HG02610 (cell line): ENCODE results near the gene CDC42BPB.
A peak's percentile ranks its signal among the peaks of the same experiment; 100 is the strongest.
"Not testable (repeated sequence)": the region's sequence is repeated elsewhere in the genome, so short reads cannot be mapped to it uniquely, and the experiment has no call there.

Experiments
- ATAC-seq: cut with Tn5 transposase; IDR thresholded peaks from one replicate; pipeline ENCODE4 v1.9.1; 2021; ENCODE audit warnings: mild to moderate bottlenecking, moderate library complexity; ENCODE audit not compliant: unreplicated experiment

CDC42BPB gene

DNA sequence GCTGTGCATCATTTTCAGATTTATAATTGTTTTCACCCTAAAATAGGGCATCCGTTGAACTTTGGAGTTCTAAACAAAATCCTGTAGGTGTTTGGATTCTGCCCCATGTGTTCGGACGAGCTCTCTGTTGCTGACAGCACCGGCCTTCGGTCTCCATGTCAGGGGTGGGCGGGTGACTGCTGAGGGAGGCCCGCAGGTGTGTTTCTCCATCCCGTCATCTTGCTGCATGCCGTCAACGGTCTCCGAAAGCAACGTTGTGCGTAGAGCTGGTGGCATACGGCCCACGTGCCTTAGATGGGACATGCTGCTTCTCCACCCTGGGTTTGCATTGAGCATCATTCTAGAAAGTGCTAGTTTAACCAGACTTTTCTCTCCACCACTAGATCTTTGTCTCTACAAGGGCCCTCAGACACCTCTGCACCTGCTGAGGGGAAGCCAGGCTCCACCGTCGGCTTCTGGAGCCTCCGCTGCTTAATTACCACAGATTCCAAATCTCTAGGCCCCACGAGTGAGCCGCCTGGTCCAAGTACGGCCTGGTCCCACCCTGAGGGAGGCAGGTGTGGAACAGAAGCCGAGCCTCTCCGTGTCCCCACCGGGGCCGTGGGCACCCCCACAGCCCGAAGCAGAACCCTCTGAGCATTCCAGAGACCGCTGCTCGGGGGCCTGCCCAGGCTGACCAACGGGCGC is 150.6 kb downstream of the CDC42BPB start:
- no peak for ATAC-seq

DNA sequence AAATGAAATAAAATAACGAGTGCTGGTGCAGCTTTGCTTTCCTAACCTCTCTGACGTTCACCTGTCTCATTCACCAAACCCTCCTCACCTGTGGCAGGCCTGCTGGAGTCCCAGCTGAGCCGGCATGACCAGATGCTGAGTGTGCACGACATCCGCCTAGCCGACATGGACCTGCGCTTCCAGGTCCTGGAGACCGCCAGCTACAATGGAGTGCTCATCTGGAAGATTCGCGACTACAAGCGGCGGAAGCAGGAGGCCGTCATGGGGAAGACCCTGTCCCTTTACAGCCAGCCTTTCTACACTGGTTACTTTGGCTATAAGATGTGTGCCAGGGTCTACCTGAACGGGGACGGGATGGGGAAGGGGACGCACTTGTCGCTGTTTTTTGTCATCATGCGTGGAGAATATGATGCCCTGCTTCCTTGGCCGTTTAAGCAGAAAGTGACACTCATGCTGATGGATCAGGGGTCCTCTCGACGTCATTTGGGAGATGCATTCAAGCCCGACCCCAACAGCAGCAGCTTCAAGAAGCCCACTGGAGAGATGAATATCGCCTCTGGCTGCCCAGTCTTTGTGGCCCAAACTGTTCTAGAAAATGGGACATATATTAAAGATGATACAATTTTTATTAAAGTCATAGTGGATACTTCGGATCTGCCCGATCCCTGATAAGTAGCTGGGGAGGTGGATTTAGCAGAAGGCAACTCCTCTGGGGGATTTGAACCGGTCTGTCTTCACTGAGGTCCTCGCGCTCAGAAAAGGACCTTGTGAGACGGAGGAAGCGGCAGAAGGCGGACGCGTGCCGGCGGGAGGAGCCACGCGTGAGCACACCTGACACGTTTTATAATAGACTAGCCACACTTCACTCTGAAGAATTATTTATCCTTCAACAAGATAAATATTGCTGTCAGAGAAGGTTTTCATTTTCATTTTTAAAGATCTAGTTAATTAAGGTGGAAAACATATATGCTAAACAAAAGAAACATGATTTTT is 151.9 kb downstream of the CDC42BPB start:
- ATAC-seq: no peak

GRCh38 chr14:102903889-102904512 is 153.3 kb downstream of the CDC42BPB start:
- ATAC-seq: no peak

- ATAC-seq: no peak
These were observed 154.0 kb downstream of the CDC42BPB start for GRCh38 chr14:102903248-102903888.

GRCh38 chr14:102902523-102903247 is 154.7 kb downstream of the CDC42BPB start:
- ATAC-seq: no peak

- ATAC-seq: peak; percentile 5
These were observed 155.3 kb downstream of the CDC42BPB start for GRCh38 chr14:102902086-102902485.

GRCh38 chr14:102901633-102902032 is 155.7 kb downstream of the CDC42BPB start:
- ATAC-seq: peak; percentile 73

GRCh38 chr14:102900631-102901571 is 156.4 kb downstream of the CDC42BPB start:
- peak; percentile 28 for ATAC-seq

DNA sequence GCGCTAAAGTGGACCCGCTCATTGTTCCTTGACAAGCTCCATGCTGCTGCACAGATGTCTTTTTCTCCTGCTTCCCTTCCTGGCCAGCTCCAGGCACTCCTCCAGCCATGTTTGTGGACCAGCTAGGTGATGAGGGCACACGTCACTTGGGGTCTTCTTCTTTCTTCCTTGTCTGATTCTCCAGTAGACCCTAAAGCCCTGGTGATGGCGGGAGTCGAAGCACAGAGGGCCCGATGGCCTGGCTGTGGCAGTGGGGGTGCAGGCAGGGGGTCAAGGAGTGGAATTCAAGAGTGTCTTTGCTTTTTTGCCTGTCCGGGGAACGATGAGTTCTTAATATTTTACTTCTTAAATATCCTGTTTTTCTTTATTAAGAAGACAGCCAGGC is 157.8 kb downstream of the CDC42BPB start:
- ATAC-seq: no peak

DNA sequence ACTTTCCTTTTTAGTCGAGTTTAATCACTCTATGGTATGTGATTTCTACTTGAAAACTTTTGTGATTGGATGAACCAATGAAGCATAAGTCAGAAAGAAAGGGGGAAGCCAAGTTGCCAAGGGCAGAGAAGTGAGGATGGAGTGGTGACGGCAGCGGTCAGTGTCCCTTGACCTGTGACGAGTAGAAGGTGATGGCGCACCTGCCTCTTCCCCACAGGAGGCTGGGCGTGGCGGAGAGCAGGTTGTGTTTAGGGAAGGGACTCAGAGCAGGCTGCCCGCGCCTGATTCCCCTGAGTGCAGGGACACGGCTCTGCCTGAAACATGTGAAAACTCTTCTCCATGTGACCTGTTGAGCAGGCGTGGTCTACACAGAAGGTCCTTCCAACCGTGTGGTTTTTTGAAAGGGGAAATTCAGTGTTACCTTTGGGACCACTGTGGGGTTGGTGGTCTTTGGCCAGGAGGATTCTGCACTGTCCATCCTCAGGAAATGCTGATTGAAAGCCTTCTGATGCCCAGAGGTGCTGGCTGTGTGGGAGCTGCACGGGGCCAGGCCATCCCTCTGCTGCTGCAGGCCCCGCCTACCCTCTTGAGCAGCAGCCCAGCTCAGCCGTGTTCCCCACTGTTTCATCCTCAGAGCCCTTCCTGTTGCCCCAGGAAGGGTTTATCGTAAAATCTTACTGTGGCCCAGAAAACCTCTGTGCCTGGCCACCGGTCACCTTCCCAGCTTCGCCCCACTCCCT is 158.4 kb downstream of the CDC42BPB start:
- ATAC-seq: peak; percentile 34

DNA sequence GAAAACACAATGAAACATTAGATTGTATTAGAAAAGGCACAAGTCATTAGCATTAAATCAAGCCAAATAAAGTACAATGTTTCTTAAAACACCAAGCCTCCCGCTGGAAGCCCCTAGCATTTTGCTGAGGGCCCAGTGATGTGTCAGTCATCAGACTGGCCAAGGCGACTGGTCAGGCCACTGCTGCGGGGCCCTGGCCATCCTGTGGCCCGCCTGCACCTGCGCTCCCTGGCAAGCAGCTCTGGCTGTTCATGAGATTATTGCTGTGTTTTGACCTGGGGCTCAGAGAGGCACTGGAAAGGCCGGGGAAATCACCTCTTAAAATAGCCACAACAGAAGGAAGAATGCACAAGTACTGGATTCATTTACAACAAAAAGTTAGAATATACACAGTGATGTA is 159.1 kb downstream of the CDC42BPB start:
- no peak for ATAC-seq

DNA sequence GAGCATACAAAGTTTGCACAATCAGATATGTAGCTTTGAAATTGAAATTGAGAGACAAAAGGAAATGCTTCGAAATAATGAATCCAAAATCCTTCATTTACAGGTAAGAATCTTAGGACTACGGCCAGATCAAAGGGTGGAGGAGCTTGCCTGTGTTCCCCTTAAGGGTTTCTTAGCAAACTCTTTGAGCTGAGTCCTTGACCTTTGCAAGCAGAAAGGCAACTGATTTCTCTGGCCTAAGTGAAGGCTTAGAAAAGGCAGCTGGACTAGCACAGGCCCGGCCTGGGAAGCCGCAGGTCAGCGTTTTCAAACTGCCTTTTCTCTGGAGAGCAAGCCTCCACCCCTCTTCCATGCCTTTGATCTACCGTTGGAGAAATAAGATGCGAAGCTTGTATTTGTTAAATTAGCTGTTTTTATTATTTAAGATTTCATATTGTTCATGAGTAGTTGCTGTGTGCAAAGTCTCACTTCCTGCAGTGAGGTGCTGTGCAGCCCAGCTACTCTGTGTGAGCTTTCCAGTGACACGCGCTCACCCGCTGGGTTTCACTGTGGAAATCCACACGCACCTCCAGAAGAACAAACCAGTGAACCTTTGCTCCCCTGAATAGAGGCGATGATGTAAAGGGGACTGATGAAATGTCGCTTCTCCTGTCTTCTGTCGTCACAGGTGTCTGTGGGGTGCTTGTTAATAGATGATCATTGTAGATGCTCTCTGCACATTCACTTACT is 159.9 kb downstream of the CDC42BPB start:
- no peak for ATAC-seq

GRCh38 chr14:102896735-102897134 is 160.6 kb downstream of the CDC42BPB start:
- not testable (repeated sequence) for ATAC-seq

DNA sequence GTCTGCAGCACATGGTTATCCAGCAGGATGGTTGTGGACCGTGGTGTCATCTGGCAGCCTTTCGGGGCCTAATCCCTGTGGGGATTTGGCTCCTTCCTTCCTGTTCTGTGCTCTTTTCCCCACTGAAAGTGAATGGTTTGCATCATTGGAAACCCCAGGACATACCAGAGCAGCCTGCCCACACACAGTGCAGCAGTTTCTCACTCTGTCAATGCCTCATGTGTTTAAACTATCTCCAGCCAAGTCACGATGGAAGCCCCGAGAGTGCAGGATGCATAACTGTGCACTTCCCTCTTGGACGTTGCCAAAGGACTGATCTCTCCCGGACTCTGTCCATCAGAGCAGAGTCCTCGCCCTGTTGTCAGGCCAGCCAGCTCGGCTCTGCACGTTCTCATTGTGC is 163.9 kb downstream of the CDC42BPB start:
- peak; percentile 57 for ATAC-seq

GRCh38 chr14:102892651-102893050 is 164.7 kb downstream of the CDC42BPB start:
- no peak for ATAC-seq

- no peak for ATAC-seq
These were observed 165.8 kb downstream of the CDC42BPB start for GRCh38 chr14:102891556-102891955.

DNA sequence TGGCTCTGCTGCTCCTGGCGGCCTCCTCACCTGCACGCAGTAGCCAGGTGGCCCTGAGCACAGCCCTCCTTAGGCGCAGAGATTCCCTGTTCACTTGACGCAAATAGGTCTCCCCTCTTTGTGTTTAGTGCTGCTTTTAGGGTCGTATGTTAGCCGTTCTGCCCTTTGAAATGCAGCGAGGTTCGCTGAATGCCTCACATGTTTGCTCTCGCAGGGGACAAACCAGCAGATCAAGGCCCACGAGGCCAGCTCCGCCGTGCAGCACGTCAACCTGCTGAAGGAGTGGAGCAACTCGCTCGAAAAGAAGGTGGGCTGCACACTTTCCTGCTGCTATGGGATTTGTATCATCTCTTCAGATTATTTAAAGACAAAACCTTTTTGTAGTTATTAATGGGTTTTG is 166.2 kb downstream of the CDC42BPB start:
- no peak for ATAC-seq

- ATAC-seq: no peak
These were observed 167.7 kb downstream of the CDC42BPB start for GRCh38 chr14:102889615-102890014.
